GM23248 (cell line): ENCODE data around the gene AKAP13.
"Not testable (repeated sequence)": the region's sequence is repeated elsewhere in the genome, so short reads cannot be mapped to it uniquely, and the experiment has no call there.

Experiments used
- EZH2 ChIP-seq: fragments of 200-600 bp; sonication (generic); IDR thresholded peaks from 2 replicates; pipeline ENCODE4 v1.6.1; 2018; ENCODE audit warnings: antibody characterized with exemption, mild to moderate bottlenecking; ENCODE audit not compliant: insufficient read depth, poor library complexity, severe bottlenecking
- EZH2phosphoT487 ChIP-seq: fragments of 200-600 bp; sonication (generic); IDR thresholded peaks from 2 replicates; pipeline ENCODE4 v1.6.1; 2018; ENCODE audit warnings: antibody characterized with exemption, moderate library complexity, mild to moderate bottlenecking, low read depth; ENCODE audit not compliant: insufficient read depth

- not testable (repeated sequence) for TF ChIP-seq EZH2, EZH2phosphoT487
Observed at GRCh38 chr15:85345196-85345918, 35.0 kb upstream of the AKAP13 start.
